CD8-positive, alpha-beta memory T cell (primary cell): Measurements from ENCODE around the gene MED31. TPM values are rescaled to one million over a fixed set of nuclear protein-coding genes. Genes with fewer than 3 reads are reported as not detected.
A peak's percentile ranks its signal among the peaks of the same experiment; 100 is the strongest.

Source experiments
- CTCF ChIA-PET: fragments of 350-600 bp; sonication (Branson Sonifier 250); formaldehyde crosslinking; loops from one replicate; lab custom pipeline; 2021; ENCODE audit warnings: antibody characterized with exemption; lab: Charles Lee
- POLR2A ChIA-PET: fragments of 350-600 bp; sonication (Branson Sonifier 250); formaldehyde crosslinking; loops from one replicate; lab custom pipeline; 2021; ENCODE audit warnings: antibody characterized with exemption; lab: Charles Lee
- DNase-seq, 5 donors: peaks; one replicate each; pipeline versions ENCODE4 v3.0.0 to v3.0.0-alpha.2; 2020 to 2022; ENCODE audit warnings: mixed read lengths in 1 of 5
- H3K27ac ChIP-seq: one replicate; pipeline ENCODE4 v1.7.0; 2013; ENCODE audit warnings: low read depth, mild to moderate bottlenecking, low read length, moderate library complexity
- H3K27me3 ChIP-seq: 2 replicates; pipeline ENCODE4 v1.7.0; 2013; ENCODE audit warnings: low read length, mild to moderate bottlenecking; ENCODE audit not compliant: insufficient read depth, poor library complexity, severe bottlenecking
- H3K36me3 ChIP-seq: 2 replicates; pipeline ENCODE4 v1.7.0; 2013; ENCODE audit warnings: mild to moderate bottlenecking, low read length, moderate library complexity; ENCODE audit not compliant: insufficient read depth
- H3K4me1 ChIP-seq: 2 replicates; pipeline ENCODE4 v1.7.0; 2013; ENCODE audit warnings: mild to moderate bottlenecking, low read length, moderate library complexity; ENCODE audit not compliant: insufficient read depth
- H3K4me3 ChIP-seq: 2 replicates; pipeline ENCODE4 v1.7.0; 2013; ENCODE audit warnings: mild to moderate bottlenecking, low read length
- H3K9me3 ChIP-seq: 2 replicates; pipeline ENCODE4 v1.7.0; 2013; ENCODE audit warnings: mild to moderate bottlenecking, low read length
- H3K27ac Mint-ChIP-seq, 8 donors: one replicate each; pipeline ENCODE4 v1.8.0; 2020 to 2021; ENCODE audit warnings: mixed read lengths in 8 of 8, mild to moderate bottlenecking in 6 of 8, inconsistent platforms in 3 of 8, moderate library complexity in 3 of 8
- H3K27me3 Mint-ChIP-seq, 2 donors: one replicate each; pipeline ENCODE4 v1.8.0; 2020 to 2021; ENCODE audit warnings: mixed read lengths in 2 of 2, mild to moderate bottlenecking in 1 of 2, moderate library complexity in 1 of 2
- H3K36me3 Mint-ChIP-seq, 3 donors: one replicate each; pipeline ENCODE4 v1.8.0; 2020 to 2021; ENCODE audit warnings: mixed read lengths in 3 of 3, inconsistent platforms in 1 of 3, mild to moderate bottlenecking in 1 of 3
- H3K4me1 Mint-ChIP-seq, 3 donors: one replicate each; pipeline ENCODE4 v1.8.0; 2020 to 2021; ENCODE audit warnings: mixed read lengths in 3 of 3, inconsistent platforms in 1 of 3, mild to moderate bottlenecking in 1 of 3
- H3K4me3 Mint-ChIP-seq, 7 donors: one replicate each; pipeline ENCODE4 v1.8.0; 2020 to 2021; ENCODE audit warnings: mixed read lengths in 7 of 7, mild to moderate bottlenecking in 6 of 7, moderate library complexity in 4 of 7, inconsistent platforms in 2 of 7
- H3K9me3 Mint-ChIP-seq, 5 donors: one replicate each; pipeline ENCODE4 v1.8.0; 2020 to 2022; ENCODE audit warnings: mixed read lengths in 5 of 5, mild to moderate bottlenecking in 3 of 5, moderate library complexity in 2 of 5, inconsistent platforms in 1 of 5
- polyA plus RNA-seq: library from polyadenylated mRNA; unstranded; fragments of 300-500 nt; fragmentation: Illumina TruSeq; gene quantifications from one replicate; pipeline ENCODE4 v1.2.3, GENCODE V29; 2021
- total RNA-seq, 2 experiments: library from RNA; stranded (reverse); gene quantifications; one replicate each; pipeline ENCODE4 v1.2.3, GENCODE V29; 2021

Gene MED31
- total and polyA plus RNA-seq, 3 experiments from 2014 or later = 24.8 to 36.5 (median 29.5) TPM

DNA sequence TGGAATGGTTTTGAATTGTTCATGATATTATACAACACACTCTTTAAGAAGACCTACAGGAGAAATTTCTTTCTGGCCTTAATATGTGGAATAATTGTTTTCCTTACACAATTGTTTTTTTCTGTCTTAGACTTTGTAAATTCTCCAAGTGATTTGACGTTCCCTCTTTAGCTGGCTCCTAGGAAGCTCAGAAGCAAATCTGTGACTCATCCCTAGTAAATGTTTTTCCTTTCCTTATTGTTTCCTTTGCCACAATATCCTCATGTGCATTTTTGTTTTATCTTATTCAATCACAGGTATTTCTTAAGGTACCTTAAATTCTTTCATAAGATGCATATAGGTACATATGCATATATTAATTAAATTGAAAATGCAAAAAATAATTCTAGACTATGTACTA, 24.4 kb downstream of the MED31 start:
- Histone ChIP-seq H3K27me3 (no peaks in the 10 kb centered on the region), H3K4me1 (no peaks in the 10 kb centered on the region), H3K27ac (no peak overlapping the region), H3K4me3 (no peak overlapping the region), H3K36me3 (peaks cover 21% of the 10 kb centered on the region), H3K9me3 (no peaks in the 10 kb centered on the region)
- Mint-ChIP-seq H3K27ac (peak overlapping the region in 1 of 8 donors; percentile 11), H3K4me3 (no peak overlapping the region), H3K9me3 (no peaks in the 10 kb centered on the region), H3K36me3 (peaks cover 4 to 83% (median 33%) of the 10 kb centered on the region in 3 donors), H3K27me3 (no peaks in the 10 kb centered on the region), H3K4me1 (peaks cover 11 to 32% (median 12%) of the 10 kb centered on the region in 3 donors)
- ChIA-PET POLR2A (no interaction called here), CTCF (no interaction called here)
- no peak for DNase-seq

DNA sequence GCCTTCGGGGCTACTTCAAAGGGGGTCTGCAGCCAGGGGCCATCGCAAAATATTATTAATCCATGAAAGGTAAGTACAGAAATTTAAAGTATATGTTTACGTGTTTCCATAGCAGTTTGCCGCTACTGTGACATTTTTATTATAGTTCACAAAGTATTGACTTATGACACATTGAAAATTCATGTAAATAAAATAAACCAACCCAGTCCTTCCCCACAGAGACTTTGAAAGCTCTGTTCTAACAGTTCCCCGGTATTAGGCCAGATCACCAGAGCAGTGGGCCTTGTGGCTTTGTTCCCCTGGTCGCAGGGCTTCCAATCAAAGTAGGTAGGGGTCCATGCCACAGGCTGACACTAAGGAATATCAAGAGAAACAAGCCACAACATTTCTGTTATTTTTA, 24.8 kb downstream of the MED31 start:
- H3K9me3 ChIP-seq = no peaks in the 10 kb centered on the region
- Mint-ChIP-seq H3K9me3 (no peaks in the 10 kb centered on the region), H3K4me1 (peaks cover 11 to 32% (median 12%) of the 10 kb centered on the region in 3 donors), H3K4me3 (no peak overlapping the region), H3K36me3 (peaks cover 4 to 86% (median 33%) of the 10 kb centered on the region in 3 donors), H3K27me3 (no peaks in the 10 kb centered on the region), H3K27ac (no peak overlapping the region)
- POLR2A ChIA-PET = no interaction called here
- no peaks in the 10 kb centered on the region for H3K27me3 ChIP-seq
- no peak for DNase-seq
- CTCF ChIA-PET = no interaction called here
- H3K36me3 ChIP-seq = peaks cover 24% of the 10 kb centered on the region
- H3K4me1 ChIP-seq = no peaks in the 10 kb centered on the region
- no peak overlapping the region for H3K27ac ChIP-seq
- no peak overlapping the region for H3K4me3 ChIP-seq

DNA sequence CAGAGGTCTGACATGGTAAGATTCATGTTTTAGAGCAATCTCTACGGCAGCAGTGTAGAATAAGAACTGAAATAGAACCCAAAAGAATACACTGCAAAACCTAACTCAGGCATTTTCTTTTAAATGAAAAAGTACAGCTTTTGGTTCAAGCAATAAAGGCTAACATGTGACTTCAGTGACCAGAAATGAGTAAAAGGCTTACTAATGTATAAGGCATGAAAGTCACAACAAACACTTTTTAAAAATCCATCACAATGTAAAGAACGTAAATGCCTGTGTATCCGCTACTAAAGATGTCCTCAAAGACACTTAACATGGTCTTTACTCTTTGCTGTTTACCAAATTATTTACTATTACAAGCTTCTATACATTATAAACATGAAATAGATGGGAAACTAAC, 27.5 kb downstream of the MED31 start:
- H3K27me3 Mint-ChIP-seq = no peaks in the 10 kb centered on the region
- no peak overlapping the region for H3K4me3 Mint-ChIP-seq
- ChIA-PET CTCF (no interaction called here), POLR2A (no interaction called here)
- peaks cover 23% of the 10 kb centered on the region for H3K36me3 ChIP-seq
- no peak overlapping the region for H3K27ac Mint-ChIP-seq
- peaks cover 4 to 84% (median 33%) of the 10 kb centered on the region in 3 donors for H3K36me3 Mint-ChIP-seq
- no peaks in the 10 kb centered on the region for H3K27me3 ChIP-seq
- no peak for DNase-seq
- H3K27ac ChIP-seq = no peak overlapping the region
- H3K4me3 ChIP-seq = no peak overlapping the region
- H3K9me3 ChIP-seq = no peaks in the 10 kb centered on the region
- H3K4me1 Mint-ChIP-seq = peaks cover 0 to 18% (median 3%) of the 10 kb centered on the region in 3 donors
- no peaks in the 10 kb centered on the region for H3K9me3 Mint-ChIP-seq
- H3K4me1 ChIP-seq = no peaks in the 10 kb centered on the region

DNA sequence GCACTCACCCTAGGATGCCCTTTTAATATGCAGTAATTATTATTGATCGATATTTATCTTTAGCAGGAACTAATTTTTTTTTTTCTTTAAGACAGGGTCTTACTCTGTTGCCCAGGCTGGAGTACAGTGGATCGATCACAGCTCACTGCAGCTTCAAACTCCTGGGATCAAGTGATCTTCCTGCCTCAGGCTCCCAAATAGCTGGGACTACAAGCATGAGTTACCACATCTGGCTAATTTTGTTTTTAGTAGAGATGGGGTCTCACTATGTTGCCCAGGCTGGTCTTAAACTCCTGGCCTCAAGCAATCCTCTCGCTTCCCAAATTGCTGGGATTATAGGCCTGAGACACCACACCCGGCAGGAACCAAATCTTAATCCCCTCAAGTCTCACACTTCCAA, 40.2 kb downstream of the MED31 start:
- peaks cover 4 to 14% (median 5%) of the 10 kb centered on the region in 3 donors for H3K4me1 Mint-ChIP-seq
- no peaks in the 10 kb centered on the region for H3K9me3 Mint-ChIP-seq
- no peak overlapping the region for H3K4me3 Mint-ChIP-seq
- H3K27me3 ChIP-seq = no peaks in the 10 kb centered on the region
- H3K9me3 ChIP-seq = no peaks in the 10 kb centered on the region
- H3K36me3 Mint-ChIP-seq = peaks cover 0 to 78% (median 20%) of the 10 kb centered on the region in 3 donors
- peaks cover 22% of the 10 kb centered on the region for H3K36me3 ChIP-seq
- ChIA-PET POLR2A (no interaction called here), CTCF (no interaction called here)
- H3K4me3 ChIP-seq = no peak overlapping the region
- no peaks in the 10 kb centered on the region for H3K4me1 ChIP-seq
- no peak overlapping the region for H3K27ac Mint-ChIP-seq
- DNase-seq = no peak
- H3K27ac ChIP-seq = no peak overlapping the region
- no peaks in the 10 kb centered on the region for H3K27me3 Mint-ChIP-seq

DNA sequence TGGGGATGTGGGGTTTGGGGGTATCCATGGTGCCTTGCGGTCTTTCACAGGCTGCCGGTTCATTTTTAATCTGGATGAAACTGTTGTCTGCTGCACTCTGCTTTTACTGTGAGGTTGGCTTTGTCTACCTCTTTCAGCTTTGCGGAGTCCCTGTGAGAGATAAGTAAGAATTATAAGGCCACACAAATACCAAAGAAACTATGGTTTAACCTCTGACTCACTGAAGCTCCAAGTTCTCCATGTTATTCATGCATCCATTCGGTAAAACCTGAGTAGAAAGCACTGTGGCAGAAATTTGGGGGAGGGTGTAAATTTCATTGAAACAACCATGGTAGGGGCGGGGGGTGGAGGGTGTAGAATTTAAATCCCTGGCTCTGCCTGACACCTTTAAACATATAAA, 41.4 kb downstream of the MED31 start:
- Histone ChIP-seq H3K36me3 (peaks cover 33% of the 10 kb centered on the region), H3K27me3 (no peaks in the 10 kb centered on the region), H3K9me3 (no peaks in the 10 kb centered on the region), H3K4me1 (no peaks in the 10 kb centered on the region), H3K27ac (no peak overlapping the region), H3K4me3 (no peak overlapping the region)
- POLR2A ChIA-PET = no interaction called here
- DNase-seq = no peak
- no peaks in the 10 kb centered on the region for H3K9me3 Mint-ChIP-seq
- H3K4me1 Mint-ChIP-seq = peaks cover 4 to 14% (median 5%) of the 10 kb centered on the region in 3 donors
- H3K27me3 Mint-ChIP-seq = no peaks in the 10 kb centered on the region
- H3K4me3 Mint-ChIP-seq = no peak overlapping the region
- no peak overlapping the region for H3K27ac Mint-ChIP-seq
- peaks cover 0 to 80% (median 28%) of the 10 kb centered on the region in 3 donors for H3K36me3 Mint-ChIP-seq
- CTCF ChIA-PET = no interaction called here

DNA sequence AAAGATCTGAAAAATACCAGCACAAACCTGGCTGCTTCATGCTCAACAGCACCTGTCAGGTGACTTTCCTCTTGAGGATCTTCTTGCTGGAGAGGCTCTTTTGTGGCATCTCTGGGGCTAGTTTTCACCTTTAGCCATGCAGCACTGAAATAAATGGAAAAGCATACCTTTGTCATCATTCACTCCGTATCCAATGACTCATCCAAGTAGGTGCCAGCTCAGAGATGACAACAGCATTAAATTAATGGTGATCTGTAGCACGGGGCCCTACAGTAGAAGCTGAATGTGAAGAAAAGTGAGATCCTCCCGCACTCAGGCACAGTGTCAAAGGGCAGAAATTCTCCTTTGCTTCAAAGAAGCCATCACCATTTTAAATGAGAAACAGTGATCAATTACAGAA, 43.1 kb downstream of the MED31 start:
- Histone ChIP-seq H3K27me3 (no peaks in the 10 kb centered on the region), H3K36me3 (peaks cover 33% of the 10 kb centered on the region), H3K9me3 (no peaks in the 10 kb centered on the region), H3K4me3 (no peak overlapping the region), H3K27ac (no peak overlapping the region), H3K4me1 (no peaks in the 10 kb centered on the region)
- no peak overlapping the region for H3K27ac Mint-ChIP-seq
- CTCF ChIA-PET = no interaction called here
- no peak overlapping the region for H3K4me3 Mint-ChIP-seq
- H3K27me3 Mint-ChIP-seq = no peaks in the 10 kb centered on the region
- POLR2A ChIA-PET = no interaction called here
- peaks cover 3 to 87% (median 31%) of the 10 kb centered on the region in 3 donors for H3K36me3 Mint-ChIP-seq
- peaks cover 0 to 3% (median 0%) of the 10 kb centered on the region in 3 donors for H3K4me1 Mint-ChIP-seq
- no peaks in the 10 kb centered on the region for H3K9me3 Mint-ChIP-seq
- no peak for DNase-seq

DNA sequence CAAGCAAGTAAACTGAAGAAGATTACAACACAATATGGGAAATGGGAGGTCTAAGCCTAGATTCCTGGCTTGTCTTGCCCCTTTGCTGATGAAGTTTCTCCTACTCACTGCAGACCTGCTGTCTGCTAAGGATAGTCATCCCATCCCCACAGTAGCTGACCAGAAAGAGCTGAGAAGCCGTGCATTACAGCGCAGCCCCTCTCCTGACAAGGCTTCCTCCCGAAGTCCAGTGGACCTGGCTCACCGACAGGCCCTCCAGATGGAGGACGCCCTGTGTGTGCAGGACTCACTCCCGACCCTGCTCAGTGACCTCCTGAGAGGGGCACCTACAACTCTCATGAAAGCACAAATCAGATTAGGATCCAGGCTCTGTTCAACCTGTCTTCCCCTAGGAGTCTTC, 46.3 kb downstream of the MED31 start:
- Histone ChIP-seq H3K4me3 (no peak overlapping the region), H3K27me3 (no peaks in the 10 kb centered on the region), H3K9me3 (no peaks in the 10 kb centered on the region), H3K4me1 (no peaks in the 10 kb centered on the region), H3K36me3 (peaks cover 33% of the 10 kb centered on the region), H3K27ac (no peak overlapping the region)
- no peak for DNase-seq
- ChIA-PET POLR2A (no interaction called here), CTCF (no interaction called here)
- H3K9me3 Mint-ChIP-seq = no peaks in the 10 kb centered on the region
- H3K27ac Mint-ChIP-seq = no peak overlapping the region
- H3K36me3 Mint-ChIP-seq = peaks cover 3 to 92% (median 32%) of the 10 kb centered on the region in 3 donors
- no peaks in the 10 kb centered on the region for H3K27me3 Mint-ChIP-seq
- H3K4me1 Mint-ChIP-seq = peaks cover 0 to 3% (median 0%) of the 10 kb centered on the region in 3 donors
- no peak overlapping the region for H3K4me3 Mint-ChIP-seq

DNA sequence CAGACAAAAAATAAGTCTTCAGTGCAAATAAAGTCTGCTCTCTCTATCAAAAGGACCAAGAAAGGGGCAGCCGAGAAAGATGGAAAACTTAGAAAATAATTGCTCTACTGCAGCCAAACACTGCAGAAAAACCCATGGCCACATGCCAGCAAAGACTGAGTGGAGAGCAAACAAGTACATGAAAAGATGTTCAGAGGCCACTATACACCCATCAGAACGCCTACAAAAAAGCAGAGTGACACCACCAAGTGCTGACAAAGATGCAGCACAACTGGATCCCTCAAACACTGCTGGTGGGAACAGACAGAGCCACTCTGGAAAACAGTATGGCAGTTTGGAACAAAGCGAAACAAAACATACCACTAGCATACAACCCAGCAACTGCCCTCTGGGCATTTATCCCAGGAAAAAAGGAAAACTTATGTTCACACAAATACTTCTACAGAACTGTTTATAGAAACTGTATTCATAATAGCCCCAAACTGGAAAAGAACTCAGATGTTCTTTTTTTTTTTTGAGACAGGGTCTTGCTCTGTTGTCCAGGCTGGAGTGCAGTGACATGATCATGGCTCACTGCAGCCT, 47.6 kb downstream of the MED31 start:
- H3K4me3 ChIP-seq = no peak overlapping the region
- H3K27ac Mint-ChIP-seq = peak overlapping the region in 3 of 8 donors; percentile 9 to 23 (median 18)
- H3K36me3 Mint-ChIP-seq = peaks cover 3 to 93% (median 31%) of the 10 kb centered on the region in 3 donors
- H3K9me3 ChIP-seq = no peaks in the 10 kb centered on the region
- ChIA-PET CTCF (no interaction called here), POLR2A (no interaction called here)
- no peak overlapping the region for H3K27ac ChIP-seq
- no peak for DNase-seq
- H3K36me3 ChIP-seq = peaks cover 26% of the 10 kb centered on the region
- H3K4me1 Mint-ChIP-seq = peaks cover 0 to 3% (median 0%) of the 10 kb centered on the region in 3 donors
- H3K27me3 Mint-ChIP-seq = no peaks in the 10 kb centered on the region
- no peaks in the 10 kb centered on the region for H3K9me3 Mint-ChIP-seq
- H3K27me3 ChIP-seq = no peaks in the 10 kb centered on the region
- no peak overlapping the region for H3K4me3 Mint-ChIP-seq
- H3K4me1 ChIP-seq = no peaks in the 10 kb centered on the region
